Trophoblast cell (in vitro differentiated cells and primary cell): ENCODE data around the gene SLC35F5.

Source experiments
- DNase-seq, 2 donors: peaks; one replicate each; pipeline ENCODE4 v3.0.0-alpha.2; 2016
- H2AFZ ChIP-seq: 2 replicates; pipeline ENCODE4 v1.6.1; 2013; ENCODE audit warnings: low read length, moderate library complexity, mild to moderate bottlenecking; ENCODE audit not compliant: insufficient read depth, poor library complexity
- H2AK5ac ChIP-seq: 2 replicates; pipeline ENCODE4 v1.6.1; 2013; ENCODE audit warnings: mild to moderate bottlenecking, low read length
- H2BK120ac ChIP-seq: 2 replicates; pipeline ENCODE4 v1.6.1; 2013; ENCODE audit warnings: low read length, mild to moderate bottlenecking, moderate library complexity; ENCODE audit not compliant: insufficient read depth, poor library complexity
- H2BK12ac ChIP-seq: 2 replicates; pipeline ENCODE4 v1.6.1; 2013; ENCODE audit warnings: mild to moderate bottlenecking, low read length, moderate library complexity
- H2BK5ac ChIP-seq: 2 replicates; pipeline ENCODE4 v1.6.1; 2013; ENCODE audit warnings: low read length, low read depth, moderate library complexity, mild to moderate bottlenecking; ENCODE audit not compliant: poor library complexity
- H3K14ac ChIP-seq: 2 replicates; pipeline ENCODE4 v1.6.1; 2013; ENCODE audit warnings: mild to moderate bottlenecking, low read length
- H3K18ac ChIP-seq: 2 replicates; pipeline ENCODE4 v1.6.1; 2013; ENCODE audit warnings: mild to moderate bottlenecking, low read length
- H3K23ac ChIP-seq: 2 replicates; pipeline ENCODE4 v1.6.1; 2013; ENCODE audit warnings: low read length
- H3K27ac ChIP-seq: 2 replicates; pipeline ENCODE4 v1.5.1; 2013; ENCODE audit warnings: low read depth, mild to moderate bottlenecking, inconsistent platforms, low read length, moderate library complexity
- H3K27me3 ChIP-seq: 2 replicates; pipeline ENCODE4 v1.6.1; 2013; ENCODE audit warnings: inconsistent platforms, mild to moderate bottlenecking, low read length, moderate library complexity; ENCODE audit not compliant: insufficient read depth
- H3K36me3 ChIP-seq, 2 experiments: 1 replicate in 1 of 2; 2 replicates in 1 of 2; pipeline ENCODE4 v1.6.1; 2013; ENCODE audit warnings: low read length in 2 of 2, mild to moderate bottlenecking in 2 of 2, moderate library complexity in 1 of 2; ENCODE audit not compliant: insufficient read depth in 2 of 2, control insufficient read depth in 1 of 2
- H3K4ac ChIP-seq: 2 replicates; pipeline ENCODE4 v1.6.1; 2013; ENCODE audit warnings: low read depth, mild to moderate bottlenecking, low read length, moderate library complexity
- H3K4me1 ChIP-seq, 2 experiments: 1 replicate in 1 of 2; 2 replicates in 1 of 2; pipeline ENCODE4 v1.6.1; 2013; ENCODE audit warnings: low read length in 2 of 2, mild to moderate bottlenecking in 2 of 2, moderate library complexity in 1 of 2; ENCODE audit not compliant: insufficient read depth in 2 of 2, control insufficient read depth in 1 of 2
- H3K4me2 ChIP-seq: 2 replicates; pipeline ENCODE4 v1.6.1; 2013; ENCODE audit warnings: inconsistent platforms, mild to moderate bottlenecking, low read length, moderate library complexity
- H3K4me3 ChIP-seq: 2 replicates; pipeline ENCODE4 v1.5.1; 2013; ENCODE audit warnings: mild to moderate bottlenecking, low read depth, low read length, inconsistent platforms
- H3K79me1 ChIP-seq: one replicate; pipeline ENCODE4 v1.6.1; 2013; ENCODE audit warnings: low read length
- H3K79me2 ChIP-seq: 2 replicates; pipeline ENCODE4 v1.6.1; 2013; ENCODE audit warnings: low read length, mild to moderate bottlenecking; ENCODE audit not compliant: control insufficient read depth, insufficient read depth, poor library complexity
- H3K9ac ChIP-seq: 2 replicates; pipeline ENCODE4 v1.6.1; 2013; ENCODE audit warnings: mild to moderate bottlenecking, low read length
- H3K9me3 ChIP-seq: 2 replicates; pipeline ENCODE4 v1.6.1; 2013; ENCODE audit warnings: low read depth, mild to moderate bottlenecking, control low read depth, inconsistent platforms, low read length; ENCODE audit not compliant: insufficient read depth
- H4K12ac ChIP-seq: 2 replicates; pipeline ENCODE4 v1.6.1; 2013; ENCODE audit warnings: low read depth, mild to moderate bottlenecking, low read length, moderate library complexity
- H4K8ac ChIP-seq: 2 replicates; pipeline ENCODE4 v1.6.1; 2013; ENCODE audit warnings: low read depth, mild to moderate bottlenecking, low read length, moderate library complexity
- H4K91ac ChIP-seq: one replicate; pipeline ENCODE4 v1.6.1; 2013; ENCODE audit warnings: low read depth, mild to moderate bottlenecking, low read length, moderate library complexity
- WGBS: extraction: QIAGEN DNeasy Blood & Tissue Kit; methylation state at CpG from one replicate; pipeline ENCODE4 v1.1.7; 2013; ENCODE audit warnings: missing lambda C conversion rate; ENCODE audit not compliant: insufficient read length, insufficient coverage; ENCODE audit errors: extremely low coverage; 5-methylcytosine and 5-hydroxymethylcytosine counted together

SLC35F5 gene

GRCh38 chr2:113795405-113795920 lies 39.0 kb upstream of the SLC35F5 start:
- Histone ChIP-seq H3K4ac (no peak overlapping the region), H3K18ac (no peak overlapping the region), H3K79me1 (no peaks in the 10 kb centered on the region), H3K36me3 (no peaks in the 10 kb centered on the region), H3K4me2 (no peak overlapping the region), H4K91ac (no peak overlapping the region), H2AK5ac (no peak overlapping the region), H2BK5ac (no peak overlapping the region), H4K12ac (no peak overlapping the region), H3K9me3 (no peaks in the 10 kb centered on the region), H3K4me3 (no peak overlapping the region), H3K14ac (no peak overlapping the region), H3K9ac (no peak overlapping the region), H2BK120ac (no peak overlapping the region), H3K27me3 (no peaks in the 10 kb centered on the region), H3K4me1 (no peaks in the 10 kb centered on the region), H3K79me2 (no peaks in the 10 kb centered on the region), H3K23ac (no peak overlapping the region), H4K8ac (no peak overlapping the region), H2BK12ac (no peak overlapping the region), H3K27ac (no peak overlapping the region), H2AFZ (no peak overlapping the region)
- DNase-seq = no peak
- WGBS = no CpG with 5 or more reads among the region's 3 CpGs

- H2BK12ac ChIP-seq = no peak overlapping the region
- no peak overlapping the region for H2AK5ac ChIP-seq
- H3K14ac ChIP-seq = no peak overlapping the region
- H3K36me3 ChIP-seq = no peaks in the 10 kb centered on the region
- H3K4me3 ChIP-seq = no peak overlapping the region
- no peak overlapping the region for H3K9ac ChIP-seq
- no peak overlapping the region for H3K27ac ChIP-seq
- no peaks in the 10 kb centered on the region for H3K79me1 ChIP-seq
- H2BK5ac ChIP-seq = no peak overlapping the region
- H3K27me3 ChIP-seq = no peaks in the 10 kb centered on the region
- no peaks in the 10 kb centered on the region for H3K9me3 ChIP-seq
- WGBS = no CpG with 5 or more reads among the region's 5 CpGs
- no peak overlapping the region for H4K91ac ChIP-seq
- H4K8ac ChIP-seq = no peak overlapping the region
- no peak overlapping the region for H4K12ac ChIP-seq
- H3K4me1 ChIP-seq = no peaks in the 10 kb centered on the region
- no peak for DNase-seq
- H3K23ac ChIP-seq = no peak overlapping the region
- no peak overlapping the region for H3K18ac ChIP-seq
- no peaks in the 10 kb centered on the region for H3K79me2 ChIP-seq
- H3K4me2 ChIP-seq = no peak overlapping the region
- H2BK120ac ChIP-seq = no peak overlapping the region
- no peak overlapping the region for H3K4ac ChIP-seq
- no peak overlapping the region for H2AFZ ChIP-seq
Observed at GRCh38 chr2:113791697-113792590, 35.5 kb upstream of the SLC35F5 start.

GRCh38 chr2:113784823-113785744 lies 28.6 kb upstream of the SLC35F5 start:
- no peak overlapping the region for H2BK120ac ChIP-seq
- H3K4me1 ChIP-seq = no peaks in the 10 kb centered on the region
- H3K79me2 ChIP-seq = no peaks in the 10 kb centered on the region
- no peak overlapping the region for H4K12ac ChIP-seq
- no peak overlapping the region for H2AK5ac ChIP-seq
- no peaks in the 10 kb centered on the region for H3K79me1 ChIP-seq
- no peak for DNase-seq
- H3K4ac ChIP-seq = no peak overlapping the region
- H3K14ac ChIP-seq = no peak overlapping the region
- no peak overlapping the region for H2BK5ac ChIP-seq
- no peak overlapping the region for H2BK12ac ChIP-seq
- no peak overlapping the region for H3K4me3 ChIP-seq
- H3K27ac ChIP-seq = no peak overlapping the region
- WGBS = no CpG with 5 or more reads among the region's 8 CpGs
- no peak overlapping the region for H4K8ac ChIP-seq
- H3K23ac ChIP-seq = no peak overlapping the region
- no peaks in the 10 kb centered on the region for H3K27me3 ChIP-seq
- no peaks in the 10 kb centered on the region for H3K9me3 ChIP-seq
- H3K9ac ChIP-seq = no peak overlapping the region
- no peak overlapping the region for H2AFZ ChIP-seq
- H3K36me3 ChIP-seq = no peaks in the 10 kb centered on the region
- H4K91ac ChIP-seq = no peak overlapping the region
- H3K18ac ChIP-seq = no peak overlapping the region
- no peak overlapping the region for H3K4me2 ChIP-seq

GRCh38 chr2:113780472-113780871 lies 24.0 kb upstream of the SLC35F5 start:
- Histone ChIP-seq H3K4me2 (no peak overlapping the region), H4K91ac (no peak overlapping the region), H2AFZ (no peak overlapping the region), H4K12ac (no peak overlapping the region), H3K14ac (no peak overlapping the region), H3K36me3 (no peaks in the 10 kb centered on the region), H3K27ac (no peak overlapping the region), H3K4me3 (no peak overlapping the region), H2BK5ac (no peak overlapping the region), H3K9ac (no peak overlapping the region), H3K27me3 (no peaks in the 10 kb centered on the region), H3K79me2 (no peaks in the 10 kb centered on the region), H4K8ac (no peak overlapping the region), H2BK120ac (no peak overlapping the region), H3K4me1 (no peaks in the 10 kb centered on the region), H3K9me3 (no peaks in the 10 kb centered on the region), H3K4ac (no peak overlapping the region), H3K18ac (no peak overlapping the region), H3K23ac (no peak overlapping the region), H2AK5ac (no peak overlapping the region), H3K79me1 (no peaks in the 10 kb centered on the region), H2BK12ac (no peak overlapping the region)
- no CpG with 5 or more reads among the region's 5 CpGs for WGBS
- no peak for DNase-seq
